ENCODE results near the gene MRPL24. TPM values are rescaled to one million over a fixed set of nuclear protein-coding genes. Genes with fewer than 3 reads are reported as not detected.

The MRPL24 gene
- total and polyA plus RNA-seq, 2 of the 13 experiments (the other 11 are each of a cell fraction or from before 2014, with no cell fraction given) = 38.1 to 42.9 TPM

- TF ChIP-seq FOXO1 (CRISPR knock-in tag; IDR thresholded peaks at IDR 0.05) (no peak), MATR3 (CRISPR knock-in tag; IDR thresholded peaks at IDR 0.05) (no peak), PLRG1 (conservative IDR thresholded peaks at IDR 0.05) (no peak), ZBTB46 (CRISPR knock-in tag; IDR thresholded peaks at IDR 0.05; ENCODE audit: borderline replicate concordance) (no peak), ZBTB43 (CRISPR knock-in tag; conservative IDR thresholded peaks at IDR 0.05) (no peak), HOXA9 (CRISPR knock-in tag; IDR thresholded peaks at IDR 0.05; ENCODE audit: borderline replicate concordance) (0 out of 2 replicates have a peak, but pooled peaks have one; percentile 68), RFXANK (CRISPR knock-in tag; IDR thresholded peaks at IDR 0.05) (no peak; the same call in none of the 2 replicates), ZNF770 (CRISPR knock-in tag; IDR thresholded peaks at IDR 0.05) (0 out of 2 replicates have a peak, but pooled peaks have one; percentile 38), ZNF552 (CRISPR knock-in tag; IDR thresholded peaks at IDR 0.05; ENCODE audit: borderline replicate concordance) (peak; percentile 79; the same call in 1 of the 2 replicates), RORA (CRISPR knock-in tag; IDR thresholded peaks at IDR 0.05) (no peak), CSRNP2 (CRISPR knock-in tag; conservative IDR thresholded peaks at IDR 0.05; ENCODE audit: low read depth) (no peak), GATAD1 (CRISPR knock-in tag; IDR thresholded peaks at IDR 0.05) (peak; percentile 94), ZNF256 (CRISPR knock-in tag; conservative IDR thresholded peaks at IDR 0.05) (no peak), CSRNP1 (CRISPR knock-in tag; IDR thresholded peaks at IDR 0.05) (no peak), KDM2A (CRISPR knock-in tag; IDR thresholded peaks at IDR 0.05; ENCODE audit: borderline replicate concordance, low read depth) (peak; percentile 57), ZNF792 (CRISPR knock-in tag; IDR thresholded peaks at IDR 0.05) (no peak; the same call in 1 of the 2 replicates), AGO2 (optimal IDR thresholded peaks at IDR 0.05; ENCODE audit: low read depth, low read length) (peak; percentile 87), CENPX (CRISPR knock-in tag; IDR thresholded peaks at IDR 0.05) (no peak), HNF4G (IDR thresholded peaks at IDR 0.05; ENCODE audit: borderline replicate concordance, low read depth, low read length) (no peak), HNF4G (CRISPR knock-in tag; IDR thresholded peaks at IDR 0.05; ENCODE audit: borderline replicate concordance, low read depth) (no peak), HNRNPH1 (optimal IDR thresholded peaks at IDR 0.05; ENCODE audit: low read depth, low read length) (no peak), ZNF274 (CRISPR knock-in tag; IDR thresholded peaks at IDR 0.05) (no peak)
Observed at GRCh38 chr1:156767101-156767878, 26.4 kb upstream of the MRPL24 start, which contains the start of gene PRCC (continued).

Measured in HepG2 (cell line).